GM18861 (cell line): Measurements from ENCODE around the gene RNF212.
"Not testable (repeated sequence)": the region's sequence is repeated elsewhere in the genome, so short reads cannot be mapped to it uniquely, and the experiment has no call there.

Source experiments
- ATAC-seq: cut with Tn5 transposase; IDR thresholded peaks from one replicate; pipeline ENCODE4 v1.9.1; 2021; ENCODE audit not compliant: unreplicated experiment

Gene RNF212

GRCh38 chr4:1069394-1069793 lies 44.0 kb downstream of the RNF212 start:
- no peak for ATAC-seq

- no peak for ATAC-seq
These were observed 47.6 kb downstream of the RNF212 start for GRCh38 chr4:1065732-1066131.

- ATAC-seq, result no peak
These were observed 50.9 kb downstream of the RNF212 start for GRCh38 chr4:1062419-1062818.

- no peak for ATAC-seq
These were observed 51.6 kb downstream of the RNF212 start for GRCh38 chr4:1061760-1062159.

GRCh38 chr4:1061056-1061700 lies 52.2 kb downstream of the RNF212 start:
- ATAC-seq, result no peak

GRCh38 chr4:1060621-1061020 lies 52.7 kb downstream of the RNF212 start:
- no peak for ATAC-seq

- no peak for ATAC-seq
These were observed 53.2 kb downstream of the RNF212 start for GRCh38 chr4:1060121-1060520.

GRCh38 chr4:1058997-1059665 lies 54.2 kb downstream of the RNF212 start:
- ATAC-seq, result no peak

- ATAC-seq, result no peak
These were observed 55.0 kb downstream of the RNF212 start for GRCh38 chr4:1058198-1058996.

GRCh38 chr4:1057403-1057745 lies 56.0 kb downstream of the RNF212 start:
- no peak for ATAC-seq

GRCh38 chr4:1056671-1057402 lies 56.5 kb downstream of the RNF212 start:
- ATAC-seq, result no peak

- ATAC-seq, result no peak
These were observed 57.4 kb downstream of the RNF212 start for GRCh38 chr4:1055721-1056590.

- not testable (repeated sequence) for ATAC-seq
These were observed 58.1 kb downstream of the RNF212 start for GRCh38 chr4:1055243-1055701.

- not testable (repeated sequence) for ATAC-seq
These were observed 58.6 kb downstream of the RNF212 start for GRCh38 chr4:1054696-1055242.

GRCh38 chr4:1053891-1054290 lies 59.5 kb downstream of the RNF212 start:
- not testable (repeated sequence) for ATAC-seq

- no peak for ATAC-seq
These were observed 60.2 kb downstream of the RNF212 start for GRCh38 chr4:1053080-1053661.

- no peak for ATAC-seq
These were observed 61.1 kb downstream of the RNF212 start for GRCh38 chr4:1052231-1052671.

GRCh38 chr4:1051472-1051871 lies 61.9 kb downstream of the RNF212 start:
- no peak for ATAC-seq

GRCh38 chr4:1050486-1051213 lies 62.7 kb downstream of the RNF212 start:
- no peak for ATAC-seq
